ENCODE results near the gene PCK2.

The PCK2 gene

GRCh38 chr14:24059841-24060388 is 34.2 kb upstream of the PCK2 start:
- ChIA-PET POLR2A (interaction anchor here (2.7 kb wide), 1 partner anchor 54 kb away, joined by 26 read pairs; the partner anchor contains the start of genes DCAF11 and NRL), CTCF (interaction anchor here (4.5 to 6.9 kb wide), 2 partner anchors 32 to 47 kb away, joined by 114 to 153 read pairs; partner anchors contain the start of gene PCK2)
- TF ChIP-seq, protein P1, sequence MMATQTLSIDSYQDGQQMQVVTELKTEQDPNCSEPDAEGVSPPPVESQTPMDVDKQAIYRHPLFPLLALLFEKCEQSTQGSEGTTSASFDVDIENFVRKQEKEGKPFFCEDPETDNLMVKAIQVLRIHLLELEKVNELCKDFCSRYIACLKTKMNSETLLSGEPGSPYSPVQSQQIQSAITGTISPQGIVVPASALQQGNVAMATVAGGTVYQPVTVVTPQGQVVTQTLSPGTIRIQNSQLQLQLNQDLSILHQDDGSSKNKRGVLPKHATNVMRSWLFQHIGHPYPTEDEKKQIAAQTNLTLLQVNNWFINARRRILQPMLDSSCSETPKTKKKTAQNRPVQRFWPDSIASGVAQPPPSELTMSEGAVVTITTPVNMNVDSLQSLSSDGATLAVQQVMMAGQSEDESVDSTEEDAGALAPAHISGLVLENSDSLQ (IDR thresholded peaks at IDR 0.05): no peak
- TF ChIP-seq SUZ12 (IDR thresholded peaks at IDR 0.05): no peak
- TF ChIP-seq ZNF384 (IDR thresholded peaks at IDR 0.05): no peak
- no peak for TF ChIP-seq TARDBP (IDR thresholded peaks at IDR 0.05)
- TF ChIP-seq CTBP1 (IDR thresholded peaks at IDR 0.05; ENCODE audit: borderline replicate concordance): no peak
- TF ChIP-seq FOXM1 (IDR thresholded peaks at IDR 0.05; ENCODE audit: borderline replicate concordance): no peak
- TF ChIP-seq FOXK2 (IDR thresholded peaks at IDR 0.05): no peak
- no peak for TF ChIP-seq FOXA1 (IDR thresholded peaks at IDR 0.05)
- TF ChIP-seq HDGF (IDR thresholded peaks at IDR 0.05; ENCODE audit: borderline replicate concordance): no peak
- TF ChIP-seq BHLHE40 (IDR thresholded peaks at IDR 0.05; ENCODE audit: borderline replicate concordance): no peak
- no peak for TF ChIP-seq LEF1 (IDR thresholded peaks at IDR 0.05; ENCODE audit: borderline replicate concordance)
- no peak for TF ChIP-seq L3MBTL2 (conservative IDR thresholded peaks at IDR 0.05)
- TF ChIP-seq NFRKB (IDR thresholded peaks at IDR 0.05): no peak
- TF ChIP-seq ARNT (IDR thresholded peaks at IDR 0.05): no peak
- no peak for TF ChIP-seq SP1 (IDR thresholded peaks at IDR 0.05)
- TF ChIP-seq ELF4 (IDR thresholded peaks at IDR 0.05): no peak
- DNase-seq (ENCODE audit: extremely low spot score): no peak

DNA sequence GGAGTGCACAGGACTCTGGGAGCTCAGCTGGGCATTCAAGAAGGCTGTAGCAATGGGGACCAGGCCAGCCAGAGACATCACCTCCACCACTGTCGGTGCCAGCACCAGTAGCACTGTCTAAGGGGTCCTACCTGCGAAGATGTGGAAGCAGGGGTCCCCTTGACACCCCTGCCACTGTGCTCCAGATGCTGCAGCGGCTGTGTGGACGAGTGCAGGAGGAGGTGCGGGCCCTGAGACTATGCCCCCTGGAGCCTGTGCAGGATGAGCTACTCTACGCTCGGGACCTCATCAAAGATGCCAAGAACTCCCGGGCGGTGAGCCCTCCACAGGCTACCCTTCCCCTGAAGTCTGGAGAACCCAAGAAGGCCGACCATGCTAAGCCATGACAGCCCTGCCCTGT is 33.7 kb upstream of the PCK2 start:
- TF ChIP-seq HDGF (IDR thresholded peaks at IDR 0.05; ENCODE audit: borderline replicate concordance) (no peak), TARDBP (IDR thresholded peaks at IDR 0.05) (no peak), NFRKB (IDR thresholded peaks at IDR 0.05) (no peak), LEF1 (IDR thresholded peaks at IDR 0.05; ENCODE audit: borderline replicate concordance) (no peak), FOXK2 (IDR thresholded peaks at IDR 0.05) (no peak), L3MBTL2 (conservative IDR thresholded peaks at IDR 0.05) (no peak), SUZ12 (IDR thresholded peaks at IDR 0.05) (no peak), CTBP1 (IDR thresholded peaks at IDR 0.05; ENCODE audit: borderline replicate concordance) (no peak)
- CTCF ChIA-PET: interaction anchor here (1.5 to 6.9 kb wide), 2 partner anchors 31 to 48 kb away, joined by 6 to 153 read pairs; partner anchors contain the start of gene PCK2
- POLR2A ChIA-PET: interaction anchor here (3.7 kb wide), 1 partner anchor 34 kb away, joined by 20 read pairs; the partner anchor contains the start of gene PCK2
- no peak for DNase-seq (ENCODE audit: extremely low spot score)

DNA sequence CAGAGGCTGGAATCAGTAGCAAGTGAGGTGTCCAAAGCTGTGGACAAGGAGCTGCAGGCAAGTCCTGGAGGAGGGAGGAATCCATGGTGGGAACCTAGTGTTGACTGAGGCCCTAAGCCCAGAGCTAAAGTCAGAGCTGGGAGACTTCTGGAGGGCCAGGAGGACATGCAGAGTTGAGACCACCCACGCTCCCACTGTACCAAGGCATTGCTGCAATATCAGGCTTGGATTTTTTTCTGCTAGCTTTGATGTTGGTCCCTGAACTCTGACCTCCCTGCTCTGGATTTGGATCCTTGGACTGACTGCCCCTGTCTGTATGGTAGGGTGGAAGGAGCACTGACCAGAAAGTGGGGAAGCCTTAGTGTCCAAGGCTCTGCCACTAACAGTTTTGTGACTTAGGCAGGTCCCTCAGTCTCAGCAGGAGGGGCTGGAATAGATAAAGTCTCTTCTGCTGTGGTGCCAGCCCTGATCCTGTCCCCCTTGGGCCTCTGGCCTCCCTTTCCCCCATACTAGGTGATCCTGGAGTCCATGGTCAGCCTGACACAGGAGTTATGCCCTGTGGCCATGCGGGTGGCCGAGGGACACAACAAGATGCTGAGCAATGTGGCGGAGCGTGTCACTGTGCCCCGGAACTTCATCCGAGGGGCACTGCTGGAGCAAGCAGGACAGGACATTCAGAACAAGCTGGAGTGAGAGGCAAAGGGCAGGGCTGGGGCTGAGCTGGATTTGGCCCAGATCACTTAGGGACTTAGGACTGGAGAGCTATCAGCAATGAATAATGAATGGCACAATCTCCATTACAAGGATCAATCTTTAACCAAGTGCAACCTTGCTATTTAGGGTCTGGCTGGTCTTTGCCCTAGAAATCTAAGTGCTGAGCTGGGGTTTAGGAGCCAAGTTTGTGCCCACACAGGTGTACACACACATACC is 32.9 kb upstream of the PCK2 start:
- TF ChIP-seq SUZ12 (IDR thresholded peaks at IDR 0.05): no peak
- no peak for TF ChIP-seq TARDBP (IDR thresholded peaks at IDR 0.05)
- TF ChIP-seq L3MBTL2 (conservative IDR thresholded peaks at IDR 0.05): no peak
- TF ChIP-seq NFRKB (IDR thresholded peaks at IDR 0.05): no peak
- no peak for TF ChIP-seq LEF1 (IDR thresholded peaks at IDR 0.05; ENCODE audit: borderline replicate concordance)
- TF ChIP-seq ARNT (IDR thresholded peaks at IDR 0.05): no peak
- TF ChIP-seq FOXM1 (IDR thresholded peaks at IDR 0.05; ENCODE audit: borderline replicate concordance): no peak
- TF ChIP-seq ZNF384 (IDR thresholded peaks at IDR 0.05): no peak
- TF ChIP-seq FOXA1 (IDR thresholded peaks at IDR 0.05): no peak
- DNase-seq (ENCODE audit: extremely low spot score): no peak
- ChIA-PET POLR2A (interaction anchor here (1.2 to 3.7 kb wide), 3 partner anchors 21 to 134 kb away, joined by 3 to 20 read pairs (median 3); partner anchors contain the start of genes PCK2 and TM9SF1), CTCF (interaction anchor here (0.5 to 6.9 kb wide), 4 partner anchors 30 to 100 kb away, joined by 3 to 153 read pairs (median 5); partner anchors contain the start of genes EMC9, IRF9 and PCK2)

GRCh38 chr14:24062216-24062980 is 31.7 kb upstream of the PCK2 start:
- TF ChIP-seq FOXA1 (IDR thresholded peaks at IDR 0.05): no peak
- TF ChIP-seq ELF4 (IDR thresholded peaks at IDR 0.05): no peak
- no peak for TF ChIP-seq ZNF384 (IDR thresholded peaks at IDR 0.05)
- TF ChIP-seq SP1 (IDR thresholded peaks at IDR 0.05): no peak
- no peak for TF ChIP-seq ARNT (IDR thresholded peaks at IDR 0.05)
- TF ChIP-seq FOXM1 (IDR thresholded peaks at IDR 0.05; ENCODE audit: borderline replicate concordance): no peak
- TF ChIP-seq CTBP1 (IDR thresholded peaks at IDR 0.05; ENCODE audit: borderline replicate concordance): no peak
- TF ChIP-seq, protein P1 (IDR thresholded peaks at IDR 0.05): no peak
- TF ChIP-seq TARDBP (IDR thresholded peaks at IDR 0.05): no peak
- TF ChIP-seq BHLHE40 (IDR thresholded peaks at IDR 0.05; ENCODE audit: borderline replicate concordance): no peak
- TF ChIP-seq FOXK2 (IDR thresholded peaks at IDR 0.05): no peak
- no peak for TF ChIP-seq SUZ12 (IDR thresholded peaks at IDR 0.05)
- CTCF ChIA-PET: interaction anchor here (0.6 to 1.0 kb wide), 3 partner anchors 29 to 79 kb away, joined by 3 to 4 read pairs (median 3); partner anchors contain the start of gene EMC9
- POLR2A ChIA-PET: interaction anchor here (1.2 to 3.7 kb wide), 3 partner anchors 20 to 133 kb away, joined by 3 to 20 read pairs (median 3); partner anchors contain the start of genes PCK2 and TM9SF1
- no peak for DNase-seq (ENCODE audit: extremely low spot score)

GRCh38 chr14:24063263-24063836 is 30.8 kb upstream of the PCK2 start:
- CTCF ChIA-PET: interaction anchor here (0.6 kb wide), 1 partner anchor 45 kb away, joined by 3 read pairs; no protein-coding TSS in a partner anchor
- POLR2A ChIA-PET: interaction anchor here (3.7 kb wide), 1 partner anchor 31 kb away, joined by 20 read pairs; the partner anchor contains the start of gene PCK2
- no peak for DNase-seq (ENCODE audit: extremely low spot score)
- TF ChIP-seq ARNT (IDR thresholded peaks at IDR 0.05) (no peak), FOXA1 (IDR thresholded peaks at IDR 0.05) (no peak), NFRKB (IDR thresholded peaks at IDR 0.05) (no peak), ZNF384 (IDR thresholded peaks at IDR 0.05) (no peak), FOXM1 (IDR thresholded peaks at IDR 0.05; ENCODE audit: borderline replicate concordance) (no peak), TARDBP (IDR thresholded peaks at IDR 0.05) (no peak), SP1 (IDR thresholded peaks at IDR 0.05) (no peak), CTBP1 (IDR thresholded peaks at IDR 0.05; ENCODE audit: borderline replicate concordance) (no peak), SUZ12 (IDR thresholded peaks at IDR 0.05) (no peak)
